ENCODE results near the gene CPNE7.

Gene CPNE7

DNA sequence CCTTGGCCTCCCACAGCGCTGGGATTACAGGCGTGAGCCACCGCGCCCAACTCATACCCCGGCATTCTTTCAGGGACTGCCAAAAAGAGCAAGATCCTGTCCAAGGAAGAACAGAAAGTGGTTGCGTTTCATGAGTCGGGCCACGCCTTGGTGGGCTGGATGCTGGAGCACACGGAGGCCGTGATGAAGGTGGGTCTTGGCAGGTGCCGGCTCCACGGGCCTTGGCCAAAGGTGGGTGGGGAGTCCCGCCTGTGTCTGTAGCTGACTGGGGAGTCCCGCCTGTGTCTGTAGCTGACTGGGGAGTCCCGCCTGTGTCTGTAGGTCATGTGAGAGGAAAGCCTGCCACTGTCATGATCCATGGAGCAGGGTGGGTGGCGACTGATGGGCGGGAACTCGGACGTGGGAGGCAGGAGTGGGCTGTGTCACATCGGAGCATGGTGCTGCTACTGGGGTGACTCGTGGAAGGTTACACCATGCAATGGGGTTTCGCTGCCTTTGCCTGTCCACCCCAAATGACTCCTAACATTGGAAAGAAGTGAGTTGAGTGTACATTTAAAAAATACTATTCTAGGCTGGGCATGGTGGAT, 25.0 kb upstream of the CPNE7 start:
- DNase-seq, result no peak

DNA sequence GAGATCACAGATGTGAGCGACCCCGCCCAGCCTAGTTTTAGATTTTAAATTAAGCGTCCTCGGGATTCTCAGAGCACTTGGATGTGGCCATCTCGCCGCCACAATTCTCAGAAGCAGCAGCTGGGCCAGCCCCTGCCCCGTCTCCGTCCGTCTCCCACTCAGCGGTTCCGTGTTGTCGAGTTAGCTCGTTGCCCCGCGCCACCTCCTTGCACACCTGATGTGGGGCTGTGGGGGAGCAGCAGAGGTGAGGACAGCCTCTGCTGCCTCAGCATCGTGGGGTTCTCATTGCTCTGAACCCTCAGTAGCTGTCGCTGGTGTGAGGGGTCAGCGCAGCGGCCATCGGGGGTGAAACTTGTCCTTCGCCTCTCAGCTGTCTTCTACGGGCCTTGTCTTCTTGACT, 23.2 kb upstream of the CPNE7 start:
- DNase-seq, result no peak

DNA sequence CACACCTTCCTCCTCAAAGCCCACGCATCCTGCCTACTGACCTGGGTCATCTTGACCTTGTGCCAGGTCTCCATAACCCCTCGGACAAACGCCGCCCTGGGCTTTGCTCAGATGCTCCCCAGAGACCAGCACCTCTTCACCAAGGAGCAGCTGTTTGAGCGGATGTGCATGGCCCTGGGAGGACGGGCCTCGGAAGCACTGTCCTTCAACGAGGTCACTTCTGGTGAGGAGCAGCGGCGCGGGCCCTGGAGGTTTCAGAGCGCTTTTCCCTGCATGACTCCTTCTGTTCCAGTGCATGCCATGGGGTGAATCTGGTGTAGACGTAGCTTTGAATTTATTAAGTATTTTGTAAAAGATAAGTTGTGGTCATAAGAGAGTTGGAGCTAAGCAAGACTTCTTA, 22.6 kb upstream of the CPNE7 start:
- DNase-seq, result no peak

DNA sequence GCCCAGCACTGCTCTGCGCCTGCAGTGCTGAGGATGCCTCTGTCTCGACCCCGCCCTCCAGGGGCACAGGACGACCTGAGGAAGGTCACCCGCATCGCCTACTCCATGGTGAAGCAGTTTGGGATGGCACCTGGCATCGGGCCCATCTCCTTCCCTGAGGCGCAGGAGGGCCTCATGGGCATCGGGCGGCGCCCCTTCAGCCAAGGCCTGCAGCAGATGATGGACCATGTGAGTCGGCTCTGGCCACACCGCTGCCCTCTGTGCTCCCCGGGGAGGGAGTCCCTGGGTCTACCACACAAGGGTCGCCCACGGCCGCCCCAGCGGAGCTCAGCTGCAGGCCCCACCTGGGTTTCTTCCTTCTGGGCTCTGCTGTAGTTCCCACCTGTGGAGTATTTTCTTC, 21.8 kb upstream of the CPNE7 start:
- DNase-seq, result no peak

DNA sequence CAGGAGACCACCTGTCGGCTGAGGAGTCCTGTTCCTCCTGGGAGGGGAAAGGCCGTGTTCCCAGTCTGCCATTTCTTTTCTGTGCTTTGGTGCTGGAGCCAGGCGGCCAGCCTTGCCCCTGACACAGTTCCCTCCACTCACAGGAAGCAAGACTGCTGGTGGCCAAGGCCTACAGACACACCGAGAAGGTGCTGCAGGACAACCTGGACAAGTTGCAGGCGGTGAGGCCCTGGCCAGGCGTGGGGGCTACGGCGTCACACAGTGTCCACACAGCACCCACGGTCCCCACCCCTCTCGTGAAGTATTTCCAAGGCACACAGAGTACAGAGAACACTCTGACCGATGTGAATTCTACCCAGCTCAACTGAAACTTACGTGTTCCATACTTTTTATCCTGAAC, 21.2 kb upstream of the CPNE7 start:
- no peak for DNase-seq

DNA sequence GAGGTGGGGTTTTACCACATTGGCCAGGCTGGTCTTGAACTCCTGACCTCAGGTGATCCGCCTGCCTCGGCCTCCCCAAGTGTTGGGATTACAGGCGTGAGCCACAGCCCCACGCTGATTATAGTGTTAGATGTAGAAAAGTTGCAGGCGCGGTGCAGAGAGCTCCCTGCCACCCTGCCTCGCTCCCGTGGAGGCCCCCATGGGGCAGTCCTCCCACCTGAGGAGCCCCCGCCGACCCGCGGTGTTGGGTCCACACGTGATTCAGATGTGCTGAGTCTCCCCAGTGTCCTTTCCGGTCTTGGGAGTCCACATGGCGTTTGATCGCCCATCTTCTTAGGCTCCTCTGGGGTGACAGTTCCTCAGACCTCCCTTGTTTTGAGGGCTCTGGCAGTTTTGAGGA, 20.3 kb upstream of the CPNE7 start:
- DNase-seq, result no peak

DNA sequence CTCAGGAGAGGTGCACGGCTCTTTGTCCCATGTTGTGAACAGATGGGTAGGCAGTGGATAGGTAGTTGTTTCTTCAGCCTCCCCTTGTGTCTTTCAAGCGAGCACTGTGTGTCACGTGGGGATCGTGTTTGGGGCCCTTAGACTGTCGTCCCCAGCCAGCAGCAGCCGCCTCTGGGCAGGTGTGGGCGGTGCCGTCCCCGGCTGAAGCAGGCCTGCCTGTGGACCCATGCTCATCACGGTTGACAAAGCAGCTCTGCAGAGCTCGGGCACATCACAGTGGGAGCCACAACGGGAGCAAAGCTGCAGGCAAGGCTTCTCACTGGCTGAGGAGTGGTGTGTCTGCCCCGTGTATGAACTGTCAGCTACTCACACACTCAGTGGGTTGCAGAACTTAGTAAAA, 19.8 kb upstream of the CPNE7 start:
- no peak for DNase-seq

DNA sequence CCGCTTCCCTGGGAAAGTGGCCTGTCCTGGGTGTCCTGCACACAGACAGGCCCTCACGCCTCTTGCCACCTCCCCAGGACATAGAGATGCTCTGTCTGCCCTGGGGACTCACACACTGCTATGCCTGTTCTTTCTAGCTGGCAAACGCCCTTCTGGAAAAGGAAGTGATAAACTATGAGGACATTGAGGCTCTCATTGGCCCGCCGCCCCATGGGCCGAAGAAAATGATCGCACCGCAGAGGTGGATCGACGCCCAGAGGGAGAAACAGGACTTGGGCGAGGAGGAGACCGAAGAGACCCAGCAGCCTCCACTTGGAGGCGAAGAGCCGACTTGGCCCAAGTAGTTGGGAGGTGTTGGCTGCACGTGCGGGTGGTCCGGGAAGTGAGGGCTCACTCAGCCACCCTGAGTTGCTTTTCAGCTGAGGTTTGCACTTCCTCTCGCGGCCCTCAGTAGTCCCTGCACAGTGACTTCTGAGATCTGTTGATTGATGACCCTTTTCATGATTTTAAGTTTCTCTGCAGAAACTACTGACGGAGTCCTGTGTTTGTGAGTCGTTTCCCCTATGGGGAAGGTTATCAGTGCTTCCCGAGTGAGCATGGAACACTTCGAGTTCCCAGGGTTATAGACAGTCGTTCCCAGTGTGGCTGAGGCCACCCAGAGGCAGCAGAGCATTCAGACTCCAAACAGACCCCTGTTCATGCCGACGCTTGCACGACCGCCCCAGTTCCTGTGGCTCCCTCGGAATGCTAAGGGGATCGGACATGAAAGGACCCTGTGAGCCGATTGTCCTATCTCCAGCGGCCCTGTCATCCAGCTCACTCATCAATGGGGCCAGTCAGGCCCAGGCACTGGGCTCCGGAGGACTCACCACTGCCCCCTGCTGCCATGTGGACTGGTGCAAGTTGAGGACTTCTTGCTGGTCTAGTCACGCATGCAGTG, 18.5 kb upstream of the CPNE7 start:
- peak; percentile 79 for DNase-seq

DNA sequence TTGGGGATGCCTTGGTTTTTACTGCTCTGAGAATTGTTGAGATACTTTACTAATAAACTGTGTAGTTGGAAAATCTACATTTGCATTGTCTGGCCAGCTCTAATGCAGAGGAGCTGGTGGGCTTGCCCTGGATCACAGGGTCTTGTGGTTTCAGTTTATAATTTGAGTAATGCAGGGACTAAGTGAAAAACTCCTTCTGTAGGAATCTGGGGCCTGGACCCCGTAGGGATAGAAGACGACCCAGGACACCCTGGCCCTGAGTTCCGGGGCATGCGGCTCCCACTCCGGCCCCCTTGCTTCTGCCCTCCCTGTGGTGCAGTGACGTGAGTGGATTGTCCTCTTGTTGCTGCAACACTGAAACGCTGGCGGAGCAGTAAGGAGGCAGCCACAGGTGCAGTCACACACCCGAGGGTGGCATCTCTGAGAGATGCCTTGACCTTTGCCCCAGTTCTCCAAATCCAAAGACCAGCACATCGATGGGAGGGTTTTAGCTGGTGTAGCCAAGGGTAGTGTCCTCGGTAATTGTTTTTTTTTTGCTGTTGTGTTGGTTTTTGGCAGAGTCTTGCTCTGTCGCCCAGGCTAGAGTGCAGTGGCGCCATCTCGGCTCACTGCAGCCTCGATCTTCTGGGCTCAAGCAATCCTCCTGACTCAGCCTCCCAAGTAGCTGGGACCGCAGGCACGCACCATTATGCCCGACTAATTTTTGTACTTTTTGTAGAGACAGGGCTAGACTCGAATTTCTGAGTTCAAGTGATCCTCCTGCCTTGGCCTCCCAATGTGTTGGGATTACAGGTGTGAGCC, 17.7 kb upstream of the CPNE7 start:
- no peak for DNase-seq

DNA sequence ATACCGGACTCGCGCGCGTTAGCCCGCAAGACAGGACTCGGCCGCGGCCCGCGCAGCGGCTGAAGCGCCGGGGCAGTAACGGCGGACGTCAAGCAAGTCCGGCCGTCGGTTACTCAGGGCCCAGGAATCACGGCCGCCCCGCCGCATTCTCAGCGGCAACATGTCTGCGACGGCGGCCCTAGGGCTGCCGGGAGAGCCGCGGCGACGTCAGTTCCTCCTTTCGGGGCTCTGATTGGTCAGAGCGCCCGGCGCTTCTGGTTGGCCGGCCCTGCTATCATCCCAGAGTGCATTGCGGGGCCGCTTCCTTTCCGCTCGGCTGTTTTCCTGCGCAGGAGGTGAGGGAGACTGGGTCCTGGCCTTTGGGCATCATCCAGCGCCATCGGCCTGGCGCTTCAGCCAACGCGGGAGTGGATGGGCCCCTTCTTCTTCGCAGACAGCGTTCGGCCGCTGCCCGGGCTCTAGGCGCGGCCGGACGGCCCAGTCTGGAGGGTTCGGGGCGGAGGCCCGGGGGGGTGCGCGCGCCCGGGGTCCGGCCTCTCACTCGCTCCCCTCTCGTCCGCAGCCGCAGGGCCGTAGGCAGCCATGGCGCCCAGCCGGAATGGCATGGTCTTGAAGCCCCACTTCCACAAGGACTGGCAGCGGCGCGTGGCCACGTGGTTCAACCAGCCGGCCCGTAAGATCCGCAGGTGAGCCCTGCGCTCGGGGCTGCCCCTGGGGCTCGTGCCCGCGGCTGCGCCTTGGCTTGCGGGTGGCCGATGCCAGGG, 15.0 kb upstream of the CPNE7 start, which contains the start of gene RPL13:
TSS of gene RPL13 (plus strand) at position 305 of the 764 bp plus-strand sequence. CDS start at position 583, 278 bp downstream.
- peak; percentile 93 for DNase-seq

DNA sequence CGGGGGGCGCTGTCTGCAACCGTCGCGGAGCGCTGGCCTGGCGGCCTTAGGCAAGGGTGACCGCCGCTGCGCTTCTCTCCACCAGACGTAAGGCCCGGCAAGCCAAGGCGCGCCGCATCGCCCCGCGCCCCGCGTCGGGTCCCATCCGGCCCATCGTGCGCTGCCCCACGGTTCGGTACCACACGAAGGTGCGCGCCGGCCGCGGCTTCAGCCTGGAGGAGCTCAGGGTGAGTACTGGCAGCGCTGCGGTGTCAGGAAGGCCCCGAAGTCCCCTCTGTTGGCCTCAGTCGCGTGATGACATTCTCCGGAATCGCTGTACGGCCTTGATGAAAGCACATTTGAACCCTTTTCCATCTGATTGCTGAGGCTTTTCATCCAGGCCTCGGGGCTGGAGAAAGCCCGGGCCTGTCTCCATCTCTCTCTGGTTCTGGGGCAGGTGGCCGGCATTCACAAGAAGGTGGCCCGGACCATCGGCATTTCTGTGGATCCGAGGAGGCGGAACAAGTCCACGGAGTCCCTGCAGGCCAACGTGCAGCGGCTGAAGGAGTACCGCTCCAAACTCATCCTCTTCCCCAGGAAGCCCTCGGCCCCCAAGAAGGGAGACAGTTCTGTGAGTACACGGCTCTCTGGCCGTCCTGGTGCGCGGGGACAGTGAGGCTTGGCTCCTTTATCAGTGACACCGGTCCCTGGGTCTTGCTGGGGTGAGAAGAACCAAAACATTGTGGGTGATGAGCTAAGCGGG, 14.2 kb upstream of the CPNE7 start:
- no peak for DNase-seq

DNA sequence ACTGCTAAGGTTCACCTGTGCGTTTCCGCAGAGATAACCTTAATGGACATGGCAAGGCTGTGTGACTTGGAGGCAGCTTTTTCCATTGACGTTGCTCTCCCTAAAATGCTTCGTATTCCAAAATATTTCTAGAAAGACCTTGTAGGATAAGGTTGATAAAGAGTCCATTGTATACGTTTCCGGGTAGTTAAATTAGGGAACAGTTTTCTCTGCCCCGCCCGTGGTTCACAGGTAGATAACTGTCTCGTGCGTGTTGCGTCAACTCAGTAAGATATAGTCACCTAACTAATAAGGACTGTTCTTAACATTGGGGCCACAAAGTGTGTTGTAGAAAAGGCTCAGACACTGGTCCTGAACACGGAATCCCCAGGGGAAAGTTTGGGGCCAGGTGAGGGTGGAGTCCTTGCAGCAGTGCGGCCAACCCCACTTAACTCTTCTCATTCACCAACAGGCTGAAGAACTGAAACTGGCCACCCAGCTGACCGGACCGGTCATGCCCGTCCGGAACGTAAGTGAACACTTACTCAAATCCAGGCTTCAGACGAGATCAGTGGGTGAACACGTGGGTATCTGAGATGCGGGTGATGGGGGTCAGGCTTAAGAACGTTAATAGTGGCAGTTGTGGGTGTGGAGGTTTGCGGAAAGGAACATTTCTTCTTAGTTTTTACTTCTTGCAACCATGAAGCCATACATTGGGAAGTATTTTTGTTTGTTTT, 13.5 kb upstream of the CPNE7 start:
- DNase-seq, result no peak

DNA sequence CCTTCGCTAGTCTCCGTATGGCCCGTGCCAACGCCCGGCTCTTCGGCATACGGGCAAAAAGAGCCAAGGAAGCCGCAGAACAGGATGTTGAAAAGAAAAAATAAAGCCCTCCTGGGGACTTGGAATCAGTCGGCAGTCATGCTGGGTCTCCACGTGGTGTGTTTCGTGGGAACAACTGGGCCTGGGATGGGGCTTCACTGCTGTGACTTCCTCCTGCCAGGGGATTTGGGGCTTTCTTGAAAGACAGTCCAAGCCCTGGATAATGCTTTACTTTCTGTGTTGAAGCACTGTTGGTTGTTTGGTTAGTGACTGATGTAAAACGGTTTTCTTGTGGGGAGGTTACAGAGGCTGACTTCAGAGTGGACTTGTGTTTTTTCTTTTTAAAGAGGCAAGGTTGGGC, 12.6 kb upstream of the CPNE7 start:
- no peak for DNase-seq

DNA sequence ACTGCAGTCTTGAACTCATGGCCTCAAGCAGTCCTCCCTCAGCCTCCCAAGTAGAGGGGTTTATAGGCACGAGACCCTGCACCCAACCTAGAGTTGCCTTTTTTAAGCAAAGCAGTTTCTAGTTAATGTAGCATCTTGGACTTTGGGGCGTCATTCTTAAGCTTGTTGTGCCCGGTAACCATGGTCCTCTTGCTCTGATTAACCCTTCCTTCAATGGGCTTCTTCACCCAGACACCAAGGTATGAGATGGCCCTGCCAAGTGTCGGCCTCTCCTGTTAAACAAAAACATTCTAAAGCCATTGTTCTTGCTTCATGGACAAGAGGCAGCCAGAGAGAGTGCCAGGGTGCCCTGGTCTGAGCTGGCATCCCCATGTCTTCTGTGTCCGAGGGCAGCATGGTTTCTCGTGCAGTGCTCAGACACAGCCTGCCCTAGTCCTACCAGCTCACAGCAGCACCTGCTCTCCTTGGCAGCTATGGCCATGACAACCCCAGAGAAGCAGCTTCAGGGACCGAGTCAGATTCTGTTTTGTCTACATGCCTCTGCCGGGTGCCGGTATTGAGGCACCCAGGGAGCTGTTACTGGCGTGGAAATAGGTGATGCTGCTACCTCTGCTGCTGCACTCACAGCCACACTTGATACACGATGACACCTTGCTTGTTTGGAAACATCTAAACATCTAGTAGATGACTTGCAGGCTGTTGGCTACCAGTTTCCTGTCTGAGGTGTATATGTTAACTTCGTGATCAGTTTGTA, 11.7 kb upstream of the CPNE7 start:
- no peak for DNase-seq

DNA sequence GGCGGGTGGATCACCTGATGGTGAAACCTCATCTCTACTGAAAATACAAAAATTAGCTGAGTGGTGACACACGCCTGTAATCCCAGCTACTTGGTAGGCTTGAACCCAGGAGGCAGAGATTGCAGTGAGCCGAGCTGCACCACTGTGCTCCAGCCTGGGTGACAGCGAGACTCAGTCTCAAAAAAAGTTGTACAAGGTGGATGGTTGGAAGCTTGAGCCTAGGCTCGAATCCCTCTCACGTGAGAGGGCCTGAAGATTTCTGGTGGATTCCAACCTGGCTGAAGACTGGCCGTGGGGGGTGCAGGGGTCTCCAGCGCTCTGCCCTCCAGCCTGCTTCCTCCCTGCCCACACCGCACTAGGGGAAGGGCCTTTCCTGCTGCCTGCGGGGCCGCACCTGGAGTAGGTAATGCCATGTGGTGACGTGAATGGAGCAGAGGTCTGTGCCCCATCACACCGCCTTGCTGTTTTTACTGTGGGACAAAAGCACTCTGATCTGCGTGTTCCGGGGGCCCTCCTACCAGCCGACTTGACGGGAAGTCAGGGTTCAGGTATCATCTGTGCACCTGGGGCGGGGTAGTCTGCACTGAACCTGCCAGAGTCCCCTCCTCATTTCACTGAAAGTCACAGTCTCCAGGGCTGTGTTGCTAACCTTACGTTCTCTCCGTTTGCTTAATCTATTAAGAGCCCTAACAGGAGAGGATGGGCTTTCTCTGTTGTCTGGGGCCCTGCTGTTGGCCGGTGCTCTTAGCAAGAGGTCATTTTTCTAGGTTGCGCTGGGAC, 10.9 kb upstream of the CPNE7 start:
- no peak for DNase-seq

DNA sequence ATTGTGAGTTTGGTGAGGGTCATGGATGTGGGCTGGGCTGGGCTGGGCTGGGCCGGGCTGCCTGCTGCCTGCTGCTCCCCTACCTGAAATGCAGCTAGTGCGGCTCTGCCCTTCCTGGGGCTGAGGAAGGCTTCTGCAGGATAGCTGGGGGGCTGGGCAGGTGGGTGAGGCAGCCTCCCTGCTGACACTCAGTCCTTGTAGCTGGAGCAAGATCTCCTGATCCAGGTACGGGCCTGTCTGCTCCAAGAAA, 10.4 kb upstream of the CPNE7 start:
- no peak for DNase-seq

DNA sequence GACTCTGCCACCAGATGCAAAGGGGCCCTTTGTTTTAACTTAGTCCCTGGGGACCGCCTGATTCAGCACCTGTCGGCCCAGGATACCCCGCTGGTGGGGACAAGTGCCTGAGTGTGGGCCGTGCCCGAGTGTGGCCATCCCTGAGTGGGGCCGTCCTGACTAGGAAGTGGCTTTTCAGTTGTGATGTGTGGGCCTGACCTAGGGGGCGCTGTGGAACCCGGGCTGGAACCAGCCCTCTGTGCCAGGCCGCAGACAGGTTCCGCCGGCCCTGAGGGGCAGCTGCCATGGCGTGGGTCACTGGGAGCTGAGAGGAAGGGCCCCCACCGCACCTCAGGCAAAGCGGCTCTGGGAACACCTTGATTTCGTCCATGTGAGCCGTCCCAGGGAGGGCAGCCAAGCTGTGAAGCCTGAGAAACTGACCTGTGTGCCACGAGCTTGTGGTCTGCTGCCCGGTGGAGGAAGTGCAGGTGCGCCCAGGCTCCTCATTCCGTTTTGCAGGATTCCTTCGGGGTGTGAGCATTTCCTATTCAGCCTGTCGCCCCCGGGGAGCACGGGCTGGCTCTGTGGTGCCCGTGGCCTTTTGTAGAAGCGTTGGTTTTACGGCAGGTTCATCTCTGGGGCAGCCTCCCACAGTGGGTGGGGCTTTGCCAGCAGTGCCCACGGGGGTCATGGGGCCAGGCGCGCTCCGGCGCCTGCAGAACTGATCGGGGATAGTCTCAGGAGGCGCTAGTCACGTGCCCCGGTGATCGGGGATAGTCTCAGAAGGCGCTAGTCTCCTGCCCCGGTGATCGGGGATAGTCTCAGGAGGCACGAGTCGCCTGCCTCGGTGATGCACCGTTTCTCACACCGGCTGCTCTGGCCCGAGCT, 9.8 kb upstream of the CPNE7 start:
- peak; percentile 38 for DNase-seq

DNA sequence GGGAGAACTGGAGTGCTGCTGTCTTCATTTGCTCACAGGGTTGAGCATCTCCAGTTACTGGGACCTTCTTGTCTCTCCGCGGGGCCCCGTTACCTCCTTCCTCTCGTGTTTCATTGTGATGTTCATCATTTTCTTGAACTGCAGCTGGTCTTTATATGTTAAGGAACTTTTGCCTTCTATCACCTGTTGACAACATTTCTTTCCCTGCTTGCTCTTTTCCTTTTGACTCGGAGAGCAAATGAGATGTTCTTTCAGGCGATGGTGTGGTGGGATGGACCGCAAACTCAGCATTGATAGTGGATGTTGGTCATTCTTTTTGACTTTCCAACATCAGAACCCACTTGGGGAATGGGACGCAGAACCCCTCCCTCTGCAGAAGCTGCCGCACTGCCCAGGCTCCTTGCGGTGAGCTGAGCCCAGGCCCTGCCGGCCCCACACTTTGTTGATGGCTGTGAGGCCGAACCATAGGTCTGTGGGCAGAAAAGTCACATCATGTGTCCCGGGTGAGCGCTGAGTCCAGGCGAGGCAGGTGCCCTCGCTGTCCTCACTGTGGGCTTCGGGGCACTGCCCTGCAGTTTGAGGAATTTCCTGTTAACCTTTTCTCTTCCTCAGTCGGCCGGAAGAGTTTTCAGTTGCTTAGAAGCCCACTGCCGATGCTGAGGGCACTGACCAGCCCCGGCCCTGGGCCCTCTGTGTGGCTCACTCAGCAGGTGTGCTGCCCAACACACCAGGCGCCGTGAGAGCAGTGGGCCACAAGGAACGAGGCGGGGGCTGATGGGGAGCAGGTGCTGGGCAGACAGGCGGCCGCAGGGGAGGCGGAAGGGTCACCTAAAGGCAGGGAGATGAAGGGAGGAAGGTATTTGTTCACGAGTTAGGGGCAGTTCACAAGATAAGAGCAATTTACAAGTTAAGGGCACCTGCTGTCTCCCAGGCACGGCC, 7.6 kb upstream of the CPNE7 start:
- DNase-seq, result no peak

Data from CD4-positive, alpha-beta T cell treated with Interleukin-4 for 4 hours (primary cell).